ENCODE data around the gene H1-8.
"Not testable (repeated sequence)": the region's sequence is repeated elsewhere in the genome, so short reads cannot be mapped to it uniquely, and the experiment has no call there.

The H1-8 gene

GRCh38 chr3:129534428-129535027, 8.4 kb upstream of the H1-8 start:
- DNase-seq: no peak

GRCh38 chr3:129535075-129535474, 7.9 kb upstream of the H1-8 start:
- DNase-seq: no peak

- peak; percentile 18 for DNase-seq
These were observed 6.7 kb upstream of the H1-8 start for GRCh38 chr3:129536374-129536667.

GRCh38 chr3:129536804-129537203, 6.2 kb upstream of the H1-8 start:
- no peak for DNase-seq

- no peak for DNase-seq
These were observed 3.8 kb upstream of the H1-8 start for GRCh38 chr3:129539206-129539605.

- no peak for DNase-seq
These were observed 2.0 kb upstream of the H1-8 start for GRCh38 chr3:129540776-129541516.

GRCh38 chr3:129542747-129543146, 228 bp upstream of the H1-8 start:
- no peak for DNase-seq

GRCh38 chr3:129543999-129544398, 1.0 kb downstream of the H1-8 start:
- DNase-seq: no peak

GRCh38 chr3:129545951-129546350, 3.0 kb downstream of the H1-8 start:
- DNase-seq: not testable (repeated sequence)

GRCh38 chr3:129547241-129547640, 4.3 kb downstream of the H1-8 start:
- no peak for DNase-seq

GRCh38 chr3:129548104-129548965, 5.4 kb downstream of the H1-8 start:
- no peak for DNase-seq

- no peak for DNase-seq
These were observed 6.2 kb downstream of the H1-8 start for GRCh38 chr3:129549006-129549800.

- no peak for DNase-seq
These were observed 6.8 kb downstream of the H1-8 start for GRCh38 chr3:129549805-129550204.

GRCh38 chr3:129552287-129553050, 9.5 kb downstream of the H1-8 start:
- no peak for DNase-seq

GRCh38 chr3:129553171-129553570, 10.2 kb downstream of the H1-8 start:
- no peak for DNase-seq

GRCh38 chr3:129553719-129554118, 10.7 kb downstream of the H1-8 start:
- DNase-seq: no peak

GRCh38 chr3:129554356-129555152, 11.6 kb downstream of the H1-8 start:
- no peak for DNase-seq

- no peak for DNase-seq
These were observed 12.2 kb downstream of the H1-8 start for GRCh38 chr3:129555153-129555550.

- DNase-seq: no peak
These were observed 12.8 kb downstream of the H1-8 start for GRCh38 chr3:129555616-129556357.

- DNase-seq: no peak
These were observed 13.4 kb downstream of the H1-8 start for GRCh38 chr3:129556358-129556695.

Measured in DMS53 (cell line).